Osteocyte (in vitro differentiated cells): ENCODE measurements around the gene PPRC1. TPM values are rescaled to one million over a fixed set of nuclear protein-coding genes. Genes with fewer than 3 reads are reported as not detected.

Experiments
- DNase-seq: peaks from one replicate; pipeline ENCODE4 v3.0.0; 2021; ENCODE audit warnings: mixed read lengths; ENCODE audit not compliant: unreplicated experiment; ENCODE audit errors: extremely low spot score
- H3K27ac Mint-ChIP-seq: one replicate; pipeline ENCODE4 v1.8.0; 2021; ENCODE audit warnings: mild to moderate bottlenecking, mixed read lengths; ENCODE audit not compliant: unreplicated experiment
- H3K27me3 Mint-ChIP-seq: one replicate; pipeline ENCODE4 v1.8.0; 2021; ENCODE audit warnings: mixed read lengths; ENCODE audit not compliant: unreplicated experiment
- H3K36me3 Mint-ChIP-seq: one replicate; pipeline ENCODE4 v1.8.0; 2021; ENCODE audit warnings: mixed read lengths; ENCODE audit not compliant: unreplicated experiment
- H3K4me1 Mint-ChIP-seq: one replicate; pipeline ENCODE4 v1.8.0; 2021; ENCODE audit warnings: mixed read lengths; ENCODE audit not compliant: unreplicated experiment
- H3K4me3 Mint-ChIP-seq: one replicate; pipeline ENCODE4 v1.8.0; 2021; ENCODE audit warnings: mild to moderate bottlenecking, moderate library complexity, mixed read lengths; ENCODE audit not compliant: unreplicated experiment
- H3K9me3 Mint-ChIP-seq: one replicate; pipeline ENCODE4 v1.8.0; 2021; ENCODE audit warnings: mixed read lengths; ENCODE audit not compliant: unreplicated experiment
- CTCF ChIP-seq: fragments of 200-600 bp; sonication (generic); IDR thresholded peaks from 2 replicates; pipeline ENCODE4 v1.5.0; 2021; ENCODE audit warnings: antibody characterized with exemption, mild to moderate bottlenecking, moderate library complexity
- total RNA-seq: library from RNA; stranded (reverse); gene quantifications from 2 replicates; pipeline ENCODE4 v1.2.1, GENCODE V29; 2021

The PPRC1 gene
- total RNA-seq, 1 donor from 2014 or later = 40.7 TPM

- TF ChIP-seq CTCF = no peak
- peak; percentile 94 for DNase-seq
- H3K4me3 Mint-ChIP-seq = peak overlapping the region; percentile 87
- H3K9me3 Mint-ChIP-seq = no peaks in the 10 kb centered on the region
- peaks cover 16% of the 10 kb centered on the region for H3K36me3 Mint-ChIP-seq
- peaks cover 64% of the 10 kb centered on the region for H3K4me1 Mint-ChIP-seq
- peak overlapping the region; percentile 94 for H3K27ac Mint-ChIP-seq
- no peaks in the 10 kb centered on the region for H3K27me3 Mint-ChIP-seq
These were observed 17.8 kb upstream of the PPRC1 start for GRCh38 chr10:102114861-102115618.

GRCh38 chr10:102115775-102116174 lies 17.1 kb upstream of the PPRC1 start:
- peak overlapping the region; percentile 87 for H3K4me3 Mint-ChIP-seq
- peaks cover 64% of the 10 kb centered on the region for H3K4me1 Mint-ChIP-seq
- peak overlapping the region; percentile 94 for H3K27ac Mint-ChIP-seq
- peaks cover 9% of the 10 kb centered on the region for H3K36me3 Mint-ChIP-seq
- H3K27me3 Mint-ChIP-seq = no peaks in the 10 kb centered on the region
- TF ChIP-seq CTCF = no peak
- no peaks in the 10 kb centered on the region for H3K9me3 Mint-ChIP-seq
- DNase-seq = no peak

DNA sequence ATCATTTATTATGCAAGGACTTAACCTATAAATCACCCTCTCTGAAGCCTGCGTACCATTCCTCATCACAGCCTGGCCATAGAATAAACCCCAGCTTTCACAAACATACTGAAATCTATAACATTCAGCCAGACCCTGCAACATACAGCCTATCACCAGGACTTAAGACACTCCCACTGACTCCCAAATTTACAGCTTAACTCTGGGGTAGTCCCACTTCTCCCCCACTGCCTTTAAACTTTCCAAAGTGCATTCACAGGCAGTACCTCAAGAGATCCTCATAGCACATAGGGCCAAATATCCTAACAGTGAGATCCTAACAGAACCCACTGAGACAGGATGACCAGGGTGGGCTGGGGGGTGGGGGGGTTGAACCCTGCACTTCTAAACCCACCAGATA lies 16.2 kb upstream of the PPRC1 start:
- Mint-ChIP-seq H3K27me3 (no peaks in the 10 kb centered on the region), H3K27ac (peak overlapping the region; percentile 94), H3K4me3 (peak overlapping the region; percentile 49), H3K9me3 (no peaks in the 10 kb centered on the region), H3K4me1 (peaks cover 71% of the 10 kb centered on the region), H3K36me3 (peaks cover 7% of the 10 kb centered on the region)
- TF ChIP-seq CTCF = no peak
- no peak for DNase-seq

- Mint-ChIP-seq H3K27me3 (no peaks in the 10 kb centered on the region), H3K4me1 (peaks cover 70% of the 10 kb centered on the region), H3K4me3 (peak overlapping the region; percentile 83)
These were observed 15.3 kb upstream of the PPRC1 start for GRCh38 chr10:102117391-102118159.

More at GRCh38 chr10:102117391-102118159, 15.3 kb upstream of the PPRC1 start:
- peak; percentile 48 for TF ChIP-seq CTCF
- Mint-ChIP-seq H3K9me3 (no peaks in the 10 kb centered on the region), H3K36me3 (peaks cover 4% of the 10 kb centered on the region), H3K27ac (peak overlapping the region; percentile 94)
- peak; percentile 95 for DNase-seq
